Transverse colon (tissue), 4 donors: ENCODE results near the gene GRK3.
"Not testable (repeated sequence)": the region's sequence is repeated elsewhere in the genome, so short reads cannot be mapped to it uniquely, and the experiment has no call there.

Experiments
- CTCF ChIP-seq, 5 experiments: fragments of 200-600 bp in 3 of 5; fragments of 450-650 bp in 2 of 5; sonication (generic) in 3 of 5; IDR thresholded peaks; 1 replicate in 2 of 5; 2 replicates in 3 of 5; pipeline ENCODE4 v1.5.1; 2016 to 2017; ENCODE audit warnings: antibody characterized with exemption in 5 of 5, inconsistent platforms in 3 of 5, mild to moderate bottlenecking in 2 of 5, moderate library complexity in 1 of 5
- EP300 ChIP-seq: sonication (generic); formaldehyde crosslinking; IDR thresholded peaks from one replicate; pipeline ENCODE4 v1.6.1; 2017; ENCODE audit warnings: antibody characterized with exemption, low read depth
- POLR2AphosphoS5 ChIP-seq, 3 donors: sonication (generic); formaldehyde crosslinking; IDR thresholded peaks; one replicate each; pipeline ENCODE4 v1.6.1; 2016; ENCODE audit warnings: antibody characterized with exemption in 3 of 3

- not testable (repeated sequence) for TF ChIP-seq CTCF (IDR thresholded peaks at IDR 0.05); EP300; POLR2AphosphoS5 (IDR thresholded peaks at IDR 0.05)
Observed at GRCh38 chr22:25529541-25530137, 34.8 kb upstream of the GRK3 start.
